HG03025 (cell line): ENCODE measurements around the gene ATAD1.
"Not testable (repeated sequence)": the region's sequence is repeated elsewhere in the genome, so short reads cannot be mapped to it uniquely, and the experiment has no call there.

Source experiments
- ATAC-seq: cut with Tn5 transposase; IDR thresholded peaks from one replicate; pipeline ENCODE4 v1.9.1; 2021; ENCODE audit warnings: mild to moderate bottlenecking, moderate library complexity; ENCODE audit not compliant: unreplicated experiment, low FRiP score

ATAD1 gene

GRCh38 chr10:87847550-87847949 lies 29.5 kb upstream of the ATAD1 start:
- no peak for ATAC-seq

GRCh38 chr10:87846711-87847110 lies 28.7 kb upstream of the ATAD1 start:
- ATAC-seq = not testable (repeated sequence)

- ATAC-seq = no peak
These were observed 28.0 kb upstream of the ATAD1 start for GRCh38 chr10:87846023-87846422.

DNA sequence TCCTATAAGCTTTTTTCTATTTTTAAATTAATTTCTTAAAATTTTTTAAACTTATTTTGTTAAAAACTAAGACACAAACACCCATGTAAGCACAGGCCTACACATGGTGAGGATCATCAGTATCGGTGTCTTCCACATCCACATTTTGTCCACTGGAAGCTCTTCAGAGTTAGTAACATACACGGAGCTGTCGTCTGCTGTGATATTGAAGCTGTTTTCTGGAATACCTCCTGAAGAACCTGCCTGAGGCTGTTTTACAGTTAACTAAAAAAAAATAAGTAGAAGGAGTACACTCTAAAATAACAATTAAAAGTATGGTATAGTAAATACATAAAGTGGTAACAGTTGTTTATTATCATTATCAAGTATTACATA lies 27.6 kb upstream of the ATAD1 start:
- ATAC-seq = no peak

GRCh38 chr10:87844837-87845623 lies 27.0 kb upstream of the ATAD1 start:
- ATAC-seq = no peak

DNA sequence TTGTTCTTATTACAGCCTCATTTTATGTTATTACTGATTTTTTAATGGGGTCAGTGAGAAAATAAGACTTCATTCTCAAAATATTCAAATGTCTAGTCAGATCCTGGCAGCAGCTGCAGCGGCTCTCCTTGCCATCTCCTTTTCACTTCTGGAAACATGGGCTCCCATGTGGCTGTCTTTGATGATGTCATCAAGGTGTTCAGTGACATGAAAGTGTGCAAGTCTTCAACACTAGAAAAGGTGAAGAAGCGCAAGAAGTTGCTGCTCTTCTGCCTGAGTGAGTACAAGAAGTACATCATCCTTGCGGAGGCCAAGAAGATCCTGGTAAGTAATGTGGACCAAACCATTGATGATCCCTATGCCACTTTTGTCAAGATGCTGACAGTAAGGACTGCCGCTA lies 25.7 kb upstream of the ATAD1 start:
- no peak for ATAC-seq

DNA sequence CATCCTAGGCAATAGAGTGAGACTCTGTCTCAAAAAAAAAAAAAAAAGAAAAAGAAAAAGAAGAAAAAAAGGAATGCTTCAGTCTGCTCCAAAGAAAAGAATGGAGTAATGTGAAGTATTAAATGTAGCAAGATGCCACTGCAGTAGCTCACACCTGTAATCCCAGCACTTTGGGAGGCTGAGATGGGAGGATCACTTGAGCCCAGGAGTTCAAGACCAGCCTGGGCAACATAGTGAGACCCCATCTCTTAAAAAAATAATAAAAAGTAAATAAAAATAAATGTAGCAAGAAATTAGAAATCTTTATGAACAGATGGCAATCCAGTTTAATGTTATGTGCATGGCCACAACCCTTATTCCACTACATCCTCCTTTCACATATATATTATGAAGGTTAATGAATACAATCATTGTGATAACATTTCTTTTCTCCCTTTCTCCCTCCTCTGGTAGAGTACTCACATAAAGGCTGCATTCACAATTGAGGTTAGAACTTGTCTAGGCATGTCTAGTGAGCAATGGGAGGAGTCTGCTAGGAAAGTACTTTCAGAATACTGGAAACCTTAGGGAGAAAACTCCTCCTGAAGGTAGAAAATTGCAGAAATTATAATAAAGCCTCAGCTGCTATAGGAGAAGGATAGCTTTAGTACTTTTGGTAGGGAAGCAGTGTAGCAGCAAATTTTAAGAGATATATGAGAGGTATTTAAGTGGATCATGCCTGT lies 24.9 kb upstream of the ATAD1 start:
- no peak for ATAC-seq

- ATAC-seq = no peak
These were observed 24.2 kb upstream of the ATAD1 start for GRCh38 chr10:87842220-87842641.

DNA sequence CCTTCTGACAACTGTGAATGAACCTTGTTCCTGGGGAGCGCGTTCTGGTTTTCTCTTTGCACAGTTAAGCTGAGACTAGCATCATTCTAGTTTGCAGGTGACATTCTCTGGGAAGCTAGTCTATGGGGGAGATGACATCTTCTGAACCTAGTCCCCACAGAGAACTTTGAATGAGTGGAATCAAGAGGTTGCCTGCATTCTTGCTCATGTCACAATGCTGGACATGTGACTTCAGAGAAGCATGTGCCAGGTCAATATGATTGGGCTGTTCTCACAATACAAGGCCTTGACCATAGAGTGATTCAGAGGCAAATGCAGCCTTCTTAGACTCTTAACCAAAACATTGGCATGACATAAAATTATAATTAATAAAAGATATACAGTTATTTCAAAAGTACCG lies 23.2 kb upstream of the ATAD1 start:
- ATAC-seq = no peak

GRCh38 chr10:87838650-87839049 lies 20.6 kb upstream of the ATAD1 start:
- ATAC-seq = no peak

DNA sequence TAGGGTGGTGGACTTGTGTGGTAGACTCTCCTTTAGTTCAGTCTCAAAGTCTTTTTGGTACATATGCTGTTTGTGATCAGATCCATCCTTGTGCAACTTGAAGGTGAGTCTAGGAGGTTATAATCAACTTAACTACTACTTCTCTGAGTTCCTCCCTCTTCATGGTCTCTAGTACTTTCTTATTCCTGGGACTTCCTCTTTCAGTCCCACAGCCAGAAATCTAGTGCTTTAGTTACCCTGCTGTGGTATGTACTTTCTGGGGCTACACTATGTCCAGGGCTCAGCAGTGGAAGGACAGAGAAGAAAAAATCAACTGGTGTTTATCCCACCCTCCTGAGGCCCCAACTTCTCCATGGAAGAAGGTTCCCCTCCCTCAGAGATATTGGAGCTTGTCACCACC lies 19.4 kb upstream of the ATAD1 start:
- no peak for ATAC-seq

DNA sequence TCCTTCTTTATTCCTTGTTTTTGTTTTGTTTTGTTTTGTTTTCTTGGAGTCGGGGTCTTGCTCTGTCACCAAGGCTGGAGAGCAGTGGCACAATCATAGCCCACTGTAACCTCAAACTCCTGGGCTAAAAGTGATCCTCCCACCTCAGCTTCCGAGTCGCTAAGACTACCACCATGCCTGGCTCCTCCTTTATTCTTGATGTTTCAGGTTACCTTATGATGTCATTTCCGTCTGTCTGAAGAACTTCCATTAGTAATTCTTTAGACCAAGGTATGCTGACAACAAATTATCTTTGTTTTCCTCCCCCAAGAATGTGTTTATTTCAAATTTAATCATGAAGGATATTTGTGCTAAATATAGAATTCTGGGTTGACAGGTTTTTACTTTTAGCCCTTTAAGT lies 18.1 kb upstream of the ATAD1 start:
- no peak for ATAC-seq

GRCh38 chr10:87829986-87830729 lies 12.1 kb upstream of the ATAD1 start:
- no peak for ATAC-seq

DNA sequence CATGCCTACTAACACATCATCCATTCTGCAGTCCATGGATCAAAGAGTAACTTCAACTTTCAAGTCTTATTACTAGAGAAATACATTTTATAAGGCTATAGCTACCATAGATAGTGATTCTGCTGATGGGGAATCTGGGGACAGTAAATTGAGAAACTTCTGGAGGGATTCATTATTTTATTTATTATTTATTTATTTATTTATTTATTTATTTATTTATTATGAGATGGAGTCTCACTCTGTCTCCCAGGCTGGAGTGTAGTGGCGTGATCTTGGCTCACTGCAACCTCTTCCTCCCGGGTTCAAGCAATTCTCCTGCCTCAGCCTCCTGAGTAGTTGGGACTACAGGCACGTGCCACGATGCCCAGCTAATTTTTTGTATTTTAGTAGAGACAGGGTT lies 11.0 kb upstream of the ATAD1 start:
- not testable (repeated sequence) for ATAC-seq

GRCh38 chr10:87827681-87828080 lies 9.7 kb upstream of the ATAD1 start:
- ATAC-seq = no peak

DNA sequence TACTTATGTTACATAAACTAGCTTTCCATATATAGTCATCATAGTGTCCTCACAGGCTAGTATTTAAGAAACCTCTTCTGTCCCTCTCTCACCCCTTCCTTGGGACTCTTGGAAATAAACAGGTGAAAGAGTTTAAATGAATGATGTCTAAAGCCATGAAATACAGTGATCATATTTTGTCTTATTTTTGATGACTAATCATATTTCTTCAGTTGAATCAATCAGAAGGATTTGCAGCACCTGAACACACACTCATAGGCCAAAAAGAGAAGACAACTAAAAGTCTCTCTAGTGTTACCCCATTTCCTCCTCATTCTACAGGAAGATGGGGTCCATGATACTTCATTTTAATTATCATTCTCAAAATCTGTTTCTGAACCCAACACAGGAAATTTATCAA lies 8.6 kb upstream of the ATAD1 start:
- ATAC-seq = no peak

- no peak for ATAC-seq
These were observed 1.2 kb upstream of the ATAD1 start for GRCh38 chr10:87819289-87819585.

GRCh38 chr10:87818505-87819288 lies 671 bp upstream of the ATAD1 start:
- ATAC-seq = peak; percentile 45

DNA sequence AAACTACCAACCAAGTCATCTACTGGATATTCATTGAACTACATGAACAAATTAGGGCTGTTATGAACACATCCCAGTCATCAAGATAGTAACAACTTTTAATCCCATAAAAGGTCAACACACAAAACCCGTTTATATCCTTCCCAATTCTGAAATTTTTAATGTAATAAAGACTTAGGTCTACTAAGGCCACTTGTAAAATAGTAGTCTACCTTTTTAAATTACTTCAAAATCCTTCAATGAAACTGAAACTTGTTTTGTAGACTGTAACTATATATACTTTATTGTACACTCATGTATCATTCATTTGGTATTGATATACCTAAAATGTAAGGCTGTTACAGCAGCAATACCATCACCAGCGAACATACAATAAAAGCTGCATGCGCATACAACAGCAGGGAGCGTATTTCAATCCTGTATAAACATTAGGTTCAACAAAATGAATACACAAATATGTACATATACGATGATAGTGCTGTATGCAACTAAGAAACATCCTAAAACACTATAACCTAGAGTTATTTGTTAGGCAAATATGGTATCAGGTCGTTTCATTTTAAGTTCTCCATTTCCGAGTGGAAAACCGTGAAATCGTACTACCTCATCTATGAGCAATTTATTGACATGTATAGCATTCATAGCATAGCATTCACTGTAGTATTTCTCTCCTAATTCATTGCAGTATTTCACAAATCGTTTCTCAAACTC lies 973 bp downstream of the ATAD1 start:
- no peak for ATAC-seq
